Glutamatergic neuron (in vitro differentiated cells): ENCODE results near the gene FOXL3. TPM values are rescaled to one million over a fixed set of nuclear protein-coding genes. Genes with fewer than 3 reads are reported as not detected.
A peak's percentile ranks its signal among the peaks of the same experiment; 100 is the strongest.

Experiments
- DNase-seq: peaks from one replicate; pipeline ENCODE4 v3.0.0; 2022
- H3K27ac Mint-ChIP-seq: one replicate; pipeline ENCODE4 v1.8.0; 2020; ENCODE audit warnings: mild to moderate bottlenecking, mixed read lengths, inconsistent platforms; ENCODE audit not compliant: unreplicated experiment
- H3K27me3 Mint-ChIP-seq: one replicate; pipeline ENCODE4 v1.8.0; 2020; ENCODE audit warnings: mild to moderate bottlenecking, moderate library complexity, mixed read lengths, inconsistent platforms; ENCODE audit not compliant: unreplicated experiment
- H3K36me3 Mint-ChIP-seq: one replicate; pipeline ENCODE4 v1.8.0; 2020; ENCODE audit warnings: mild to moderate bottlenecking, mixed read lengths, inconsistent platforms; ENCODE audit not compliant: unreplicated experiment
- H3K4me1 Mint-ChIP-seq: one replicate; pipeline ENCODE4 v1.8.0; 2020; ENCODE audit warnings: mild to moderate bottlenecking, low read depth, mixed read lengths, inconsistent platforms; ENCODE audit not compliant: unreplicated experiment
- H3K4me3 Mint-ChIP-seq: one replicate; pipeline ENCODE4 v1.8.0; 2020; ENCODE audit warnings: mild to moderate bottlenecking, mixed read lengths, inconsistent platforms; ENCODE audit not compliant: unreplicated experiment
- H3K9me3 Mint-ChIP-seq: one replicate; pipeline ENCODE4 v1.8.0; 2020; ENCODE audit warnings: mild to moderate bottlenecking, moderate library complexity, mixed read lengths, inconsistent platforms; ENCODE audit not compliant: unreplicated experiment
- CTCF ChIP-seq: fragments of 200-600 bp; sonication (generic); IDR thresholded peaks from one replicate; pipeline ENCODE4 v1.5.0; 2021; ENCODE audit not compliant: partially characterized antibody, unreplicated experiment
- total RNA-seq: library from RNA; stranded (reverse); fragmentation: NEBNext Ultra II Directional; extraction: Animal tissue kit (Norgen Biotek cat#: 25700); gene quantifications from one replicate; pipeline ENCODE4 v1.2.1, GENCODE V29; 2021; ENCODE audit not compliant: unreplicated experiment

The FOXL3 gene
- total RNA-seq, 1 donor from 2014 or later = not detected

GRCh38 chr7:320297-320696, 30.3 kb downstream of the FOXL3 start:
- Mint-ChIP-seq H3K27ac (no peak overlapping the region), H3K4me3 (no peak overlapping the region), H3K4me1 (peaks cover 10% of the 10 kb centered on the region), H3K27me3 (peaks cover 4% of the 10 kb centered on the region), H3K9me3 (peaks cover 3% of the 10 kb centered on the region), H3K36me3 (peaks cover 8% of the 10 kb centered on the region)
- no peak for TF ChIP-seq CTCF
- DNase-seq = peak; percentile 6

- DNase-seq = peak; percentile 81
- peaks cover 7% of the 10 kb centered on the region for H3K4me1 Mint-ChIP-seq
- peaks cover 4% of the 10 kb centered on the region for H3K27me3 Mint-ChIP-seq
- H3K36me3 Mint-ChIP-seq = peaks cover 7% of the 10 kb centered on the region
- H3K9me3 Mint-ChIP-seq = peaks cover 3% of the 10 kb centered on the region
- peak overlapping the region; percentile 42 for H3K4me3 Mint-ChIP-seq
- no peak overlapping the region for H3K27ac Mint-ChIP-seq
- TF ChIP-seq CTCF = peak; percentile 99
Measured at GRCh38 chr7:322111-322671, 32.2 kb downstream of the FOXL3 start.

DNA sequence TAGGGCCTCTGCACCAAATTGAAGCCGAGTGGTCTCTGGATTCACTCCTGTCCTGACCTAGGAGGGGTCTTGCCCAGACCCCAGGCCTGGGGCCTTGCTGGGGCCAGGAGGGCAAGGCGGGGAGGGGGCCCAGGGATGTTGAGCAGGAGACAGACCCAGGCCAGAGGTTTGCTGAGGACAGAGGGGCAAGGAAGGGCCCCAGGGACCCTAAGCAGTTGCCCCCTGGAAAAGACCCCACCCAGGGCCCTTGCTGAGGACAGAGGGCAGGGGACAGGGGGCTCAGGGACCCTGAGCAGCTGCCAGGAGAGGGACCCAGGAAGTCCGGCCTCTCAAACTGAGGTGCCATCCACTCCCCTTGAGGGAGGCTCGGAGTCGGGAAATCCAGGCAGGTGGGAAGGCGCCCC, 32.7 kb downstream of the FOXL3 start:
- peaks cover 3% of the 10 kb centered on the region for H3K9me3 Mint-ChIP-seq
- no peak overlapping the region for H3K4me3 Mint-ChIP-seq
- peaks cover 4% of the 10 kb centered on the region for H3K4me1 Mint-ChIP-seq
- no peak for TF ChIP-seq CTCF
- no peak overlapping the region for H3K27ac Mint-ChIP-seq
- DNase-seq = peak; percentile 9
- peaks cover 4% of the 10 kb centered on the region for H3K27me3 Mint-ChIP-seq
- peaks cover 7% of the 10 kb centered on the region for H3K36me3 Mint-ChIP-seq

DNA sequence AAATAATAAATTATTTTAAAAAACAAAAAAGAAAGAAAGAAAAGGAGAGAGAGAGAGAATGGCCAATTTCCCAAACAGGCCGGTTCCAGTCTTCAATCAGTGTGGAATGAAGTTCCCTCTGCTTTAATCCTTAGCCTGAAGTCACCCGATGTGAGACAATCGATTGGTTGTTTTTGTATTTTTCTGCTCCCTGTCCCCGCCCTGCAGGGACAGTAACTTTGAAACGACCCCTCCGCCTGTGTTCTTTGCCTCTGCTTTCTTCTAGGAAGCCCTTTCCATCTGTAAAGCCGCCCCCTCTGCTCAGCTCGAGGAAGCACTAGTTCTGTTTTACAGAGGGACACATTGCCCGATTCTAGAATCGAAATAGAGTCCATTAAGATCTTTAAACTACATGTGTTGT, 33.4 kb downstream of the FOXL3 start:
- Mint-ChIP-seq H3K4me1 (peaks cover 2% of the 10 kb centered on the region), H3K27ac (no peak overlapping the region), H3K4me3 (no peak overlapping the region), H3K27me3 (peaks cover 4% of the 10 kb centered on the region), H3K9me3 (peaks cover 4% of the 10 kb centered on the region), H3K36me3 (peaks cover 7% of the 10 kb centered on the region)
- TF ChIP-seq CTCF = no peak
- peak; percentile 5 for DNase-seq

DNA sequence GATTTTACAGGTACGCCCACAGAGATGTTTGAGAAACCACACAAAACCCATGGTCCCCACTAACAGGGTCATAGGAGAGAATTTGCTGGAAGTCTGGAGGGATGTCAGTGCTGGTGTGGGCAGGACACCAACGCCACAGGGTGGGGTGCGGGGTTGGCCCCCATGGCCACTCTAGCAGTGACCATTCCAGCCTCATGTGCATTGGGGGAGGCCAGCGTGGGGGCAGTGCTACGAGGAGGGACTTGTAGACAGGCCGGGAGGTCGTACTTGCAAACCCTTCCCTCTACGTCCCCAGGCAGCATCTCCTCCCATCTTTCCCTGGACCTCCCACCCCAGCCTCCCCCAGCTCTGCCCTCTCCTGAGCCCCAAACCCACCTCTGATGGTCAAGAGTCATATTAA, 34.0 kb downstream of the FOXL3 start:
- Mint-ChIP-seq H3K27ac (no peak overlapping the region), H3K4me3 (no peak overlapping the region), H3K9me3 (peaks cover 5% of the 10 kb centered on the region), H3K27me3 (peaks cover 4% of the 10 kb centered on the region), H3K36me3 (peaks cover 7% of the 10 kb centered on the region), H3K4me1 (peaks cover 2% of the 10 kb centered on the region)
- DNase-seq = peak; percentile 5
- TF ChIP-seq CTCF = no peak
